Smooth muscle cell (in vitro differentiated cells): ENCODE measurements around the gene SATB2. TPM values are rescaled to one million over a fixed set of nuclear protein-coding genes. Genes with fewer than 3 reads are reported as not detected.

Experiments used
- DNase-seq: peaks from one replicate; lab custom pipeline; 2025; ENCODE audit not compliant: unreplicated experiment; lab: John Stamatoyannopoulos, UW
- H2AFZ ChIP-seq: fragments of 200-600 bp; sonication (generic); 2 replicates; pipeline ENCODE4 v1.6.0; 2016; ENCODE audit warnings: antibody characterized with exemption, low read depth, mild to moderate bottlenecking
- H3F3A ChIP-seq: fragments of 200-600 bp; sonication (generic); 2 replicates; pipeline ENCODE4 v1.6.0; 2017; ENCODE audit warnings: antibody characterized with exemption, low read depth
- H3K27ac ChIP-seq: fragments of 200-600 bp; sonication (generic); 2 replicates; pipeline ENCODE4 v1.5.1; 2016; ENCODE audit warnings: low read depth, mild to moderate bottlenecking
- H3K27me3 ChIP-seq: fragments of 200-600 bp; sonication (generic); 2 replicates; pipeline ENCODE4 v1.6.1; 2016; ENCODE audit warnings: low read depth, mild to moderate bottlenecking
- H3K36me3 ChIP-seq: fragments of 200-600 bp; sonication (generic); 2 replicates; pipeline ENCODE4 v1.5.1; 2016; ENCODE audit warnings: low read depth
- H3K4me1 ChIP-seq: fragments of 200-600 bp; sonication (generic); 2 replicates; pipeline ENCODE4 v1.5.1; 2016; ENCODE audit warnings: low read depth
- H3K4me2 ChIP-seq: fragments of 200-600 bp; sonication (generic); 2 replicates; pipeline ENCODE4 v1.6.0; 2016; ENCODE audit warnings: mild to moderate bottlenecking
- H3K4me3 ChIP-seq: fragments of 200-600 bp; sonication (generic); 2 replicates; pipeline ENCODE4 v1.5.1; 2016; ENCODE audit warnings: mild to moderate bottlenecking
- H3K79me2 ChIP-seq: fragments of 200-600 bp; sonication (generic); 2 replicates; pipeline ENCODE4 v1.6.0; 2016; ENCODE audit warnings: low read depth, mild to moderate bottlenecking
- H3K9ac ChIP-seq: fragments of 200-600 bp; sonication (generic); 2 replicates; pipeline ENCODE4 v1.6.0; 2016; ENCODE audit warnings: low read depth
- H3K9me3 ChIP-seq: fragments of 200-600 bp; sonication (generic); replicated peaks from 2 replicates; pipeline ENCODE4 v1.5.1; 2016; ENCODE audit warnings: low read depth
- H4K20me1 ChIP-seq: fragments of 200-600 bp; sonication (generic); 2 replicates; pipeline ENCODE4 v1.6.0; 2016; ENCODE audit warnings: low read depth
- WGBS: methylation state at CpG from one replicate; pipeline ENCODE4 v1.1.7; 2016; ENCODE audit warnings: low lambda C conversion rate; 5-methylcytosine and 5-hydroxymethylcytosine counted together
- polyA plus RNA-seq: library from polyadenylated mRNA; unstranded; fragments of >200 nt; fragmentation: Nextera tagmentation; extraction: Ambion mirVana; gene quantifications from 2 replicates; pipeline ENCODE4 v1.2.1, GENCODE V29; 2016
- total RNA-seq: library from RNA; depleted of rRNA; stranded (reverse); fragments of >200 nt; gene quantifications from 2 replicates; pipeline ENCODE4 v1.2.3, GENCODE V29; 2014
- TF ChIP-seq, protein P1 (sequence below): fragments of 200-600 bp; sonication (generic); IDR thresholded peaks from 2 replicates; pipeline ENCODE4 v1.5.1; 2017; ENCODE audit warnings: borderline replicate concordance, mild to moderate bottlenecking, antibody characterized with exemption; ENCODE audit not compliant: insufficient read depth, poor library complexity, severe bottlenecking

The SATB2 gene
- total and polyA plus RNA-seq, 2 experiments from 2014 or later: 0.73 to 12.5 TPM

DNA sequence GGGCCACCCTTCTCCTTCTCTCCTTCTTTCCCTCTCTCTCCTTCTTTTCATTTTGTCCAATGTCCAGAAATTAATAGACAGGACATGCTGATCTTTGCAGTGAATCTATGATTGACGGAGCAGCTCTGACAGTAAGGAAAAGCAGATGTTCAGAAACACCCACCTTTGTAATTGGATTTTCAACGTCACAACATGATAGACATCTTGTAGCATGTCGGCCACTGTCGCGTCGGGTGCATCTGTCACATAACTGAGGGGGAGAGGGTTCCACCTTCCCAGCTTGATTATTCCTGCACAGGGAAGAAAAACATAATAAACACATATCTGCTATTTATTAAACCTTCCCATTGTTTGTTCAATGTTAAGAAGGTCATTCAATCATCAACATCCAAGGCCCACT, 76.2 kb downstream of the SATB2 start:
- H3K9me3 ChIP-seq: no peaks in the 10 kb centered on the region
- H3K4me2 ChIP-seq: no peak overlapping the region
- H3K9ac ChIP-seq: no peak overlapping the region
- H3K36me3 ChIP-seq: no peaks in the 10 kb centered on the region
- no peaks in the 10 kb centered on the region for H3K4me1 ChIP-seq
- WGBS: 92% methylated on average over 6 of the region's 6 CpGs
- TF ChIP-seq, protein P1, sequence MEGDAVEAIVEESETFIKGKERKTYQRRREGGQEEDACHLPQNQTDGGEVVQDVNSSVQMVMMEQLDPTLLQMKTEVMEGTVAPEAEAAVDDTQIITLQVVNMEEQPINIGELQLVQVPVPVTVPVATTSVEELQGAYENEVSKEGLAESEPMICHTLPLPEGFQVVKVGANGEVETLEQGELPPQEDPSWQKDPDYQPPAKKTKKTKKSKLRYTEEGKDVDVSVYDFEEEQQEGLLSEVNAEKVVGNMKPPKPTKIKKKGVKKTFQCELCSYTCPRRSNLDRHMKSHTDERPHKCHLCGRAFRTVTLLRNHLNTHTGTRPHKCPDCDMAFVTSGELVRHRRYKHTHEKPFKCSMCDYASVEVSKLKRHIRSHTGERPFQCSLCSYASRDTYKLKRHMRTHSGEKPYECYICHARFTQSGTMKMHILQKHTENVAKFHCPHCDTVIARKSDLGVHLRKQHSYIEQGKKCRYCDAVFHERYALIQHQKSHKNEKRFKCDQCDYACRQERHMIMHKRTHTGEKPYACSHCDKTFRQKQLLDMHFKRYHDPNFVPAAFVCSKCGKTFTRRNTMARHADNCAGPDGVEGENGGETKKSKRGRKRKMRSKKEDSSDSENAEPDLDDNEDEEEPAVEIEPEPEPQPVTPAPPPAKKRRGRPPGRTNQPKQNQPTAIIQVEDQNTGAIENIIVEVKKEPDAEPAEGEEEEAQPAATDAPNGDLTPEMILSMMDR: no peak
- H3F3A ChIP-seq: no peaks in the 10 kb centered on the region
- H4K20me1 ChIP-seq: no peaks in the 10 kb centered on the region
- no peak overlapping the region for H2AFZ ChIP-seq
- no peaks in the 10 kb centered on the region for H3K27me3 ChIP-seq
- DNase-seq: no peak
- no peaks in the 10 kb centered on the region for H3K79me2 ChIP-seq
- H3K4me3 ChIP-seq: no peak overlapping the region
- H3K27ac ChIP-seq: no peak overlapping the region

DNA sequence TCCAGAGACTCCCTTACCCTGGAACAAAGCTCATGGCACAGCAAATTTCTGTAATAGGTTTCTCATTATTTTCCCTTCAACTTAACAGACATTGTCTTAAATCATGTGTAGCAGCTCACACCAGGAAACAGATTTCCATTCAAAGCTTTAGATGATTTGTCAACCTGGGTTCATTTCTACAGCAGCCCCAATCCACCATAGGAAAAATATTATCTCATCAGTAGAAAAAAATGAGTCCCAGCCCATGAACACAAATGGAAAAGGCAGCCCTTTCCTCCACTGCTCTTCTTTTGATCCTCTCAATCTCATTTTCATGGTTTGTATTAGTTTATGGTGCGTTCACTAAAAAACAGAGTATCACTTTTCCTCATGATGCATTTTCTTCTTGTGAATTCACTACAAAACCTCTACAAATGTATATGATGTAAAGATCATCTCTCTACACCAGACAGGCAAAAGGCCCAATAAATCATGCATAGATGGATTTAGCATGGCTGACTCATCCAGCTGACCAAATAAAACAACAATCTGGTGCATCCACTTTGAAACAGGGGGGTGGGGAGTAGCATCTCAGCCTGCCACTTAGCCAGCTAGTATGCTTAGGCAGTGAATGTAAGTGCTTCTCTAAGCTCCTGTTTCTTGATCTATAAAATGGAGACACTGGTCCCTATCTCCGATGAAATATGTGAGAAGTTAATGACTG, 78.6 kb downstream of the SATB2 start:
- H3K79me2 ChIP-seq: no peaks in the 10 kb centered on the region
- H3K36me3 ChIP-seq: no peaks in the 10 kb centered on the region

DNA sequence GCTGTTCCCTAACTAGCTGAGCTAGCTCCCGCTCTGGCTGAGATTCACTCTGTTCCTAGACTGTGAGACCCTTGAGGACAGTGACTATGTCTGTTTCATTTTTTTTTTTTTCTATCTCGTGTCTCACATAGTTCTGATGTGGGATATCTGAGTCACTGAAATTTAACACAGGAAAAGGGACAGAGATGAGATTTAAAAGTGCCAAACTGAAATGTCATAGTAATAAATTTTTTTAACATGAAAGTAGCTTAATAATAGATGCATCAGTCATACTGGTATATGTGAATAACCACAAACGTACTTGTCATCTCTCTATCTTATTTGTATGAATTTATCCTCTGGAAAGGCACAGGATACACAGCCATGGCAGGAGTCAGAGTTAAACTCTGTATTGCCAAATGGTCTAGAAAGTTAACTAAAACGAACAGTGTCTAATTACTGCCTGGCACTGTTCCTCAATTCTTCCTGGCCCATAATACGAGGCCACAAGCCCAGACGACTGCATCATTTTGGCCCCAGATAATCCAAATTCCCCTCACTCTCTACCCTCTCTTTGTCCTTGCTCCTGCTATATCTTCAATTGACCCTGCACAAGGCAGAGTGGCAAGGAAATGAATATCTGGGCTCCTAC, 87.5 kb downstream of the SATB2 start:
- no peak overlapping the region for H3K4me3 ChIP-seq
- 25% methylated on average over 6 of the region's 6 CpGs for WGBS
- H3K9ac ChIP-seq: no peak overlapping the region
- no peaks in the 10 kb centered on the region for H4K20me1 ChIP-seq
- no peaks in the 10 kb centered on the region for H3K79me2 ChIP-seq
- no peak for DNase-seq
- H3K4me2 ChIP-seq: peak overlapping the region; percentile 28
- TF ChIP-seq, protein P1: no peak
- H3F3A ChIP-seq: no peaks in the 10 kb centered on the region
- no peak overlapping the region for H2AFZ ChIP-seq
- no peaks in the 10 kb centered on the region for H3K9me3 ChIP-seq
- no peaks in the 10 kb centered on the region for H3K4me1 ChIP-seq
- peak overlapping the region; percentile 54 for H3K27ac ChIP-seq
- no peaks in the 10 kb centered on the region for H3K27me3 ChIP-seq
- H3K36me3 ChIP-seq: no peaks in the 10 kb centered on the region

More for the DNA sequence above, 78.6 kb downstream of the SATB2 start:
- no peak overlapping the region for H3K4me3 ChIP-seq
- TF ChIP-seq, protein P1: no peak
- H3K9me3 ChIP-seq: no peaks in the 10 kb centered on the region
- no peak overlapping the region for H2AFZ ChIP-seq
- no peaks in the 10 kb centered on the region for H3K27me3 ChIP-seq
- 66% methylated on average over 2 of the region's 2 CpGs for WGBS
- H3K9ac ChIP-seq: no peak overlapping the region
- no peaks in the 10 kb centered on the region for H4K20me1 ChIP-seq
- no peaks in the 10 kb centered on the region for H3F3A ChIP-seq
- no peak overlapping the region for H3K27ac ChIP-seq
- no peaks in the 10 kb centered on the region for H3K4me1 ChIP-seq
- no peak overlapping the region for H3K4me2 ChIP-seq
- no peak for DNase-seq
